Measurements from ENCODE around the gene ARL4A. TPM values are rescaled to one million over a fixed set of nuclear protein-coding genes. Genes with fewer than 3 reads are reported as not detected.

ARL4A gene
- total RNA-seq, 4 donors from 2014 or later: 27.4 to 44.1 (median 34.2) TPM

DNA sequence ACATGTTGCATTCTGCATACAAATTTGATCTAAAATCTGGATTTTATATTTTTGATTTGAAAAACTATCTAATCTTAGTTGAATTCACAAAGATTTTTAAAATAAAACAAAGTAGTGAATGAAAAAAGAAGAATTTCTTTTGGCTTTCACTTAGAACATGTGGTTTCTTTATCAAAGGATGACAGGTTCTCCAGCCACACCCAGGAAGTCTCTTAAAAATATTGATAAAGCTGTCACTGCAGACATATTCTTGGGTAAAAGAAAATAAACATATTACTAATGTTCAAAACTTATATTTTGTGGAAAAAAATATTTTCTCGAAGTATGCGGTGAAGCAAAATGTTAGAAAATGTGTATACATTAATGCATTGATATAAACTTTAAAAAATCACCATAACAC lies 44.3 kb downstream of the ARL4A start:
- H3K27me3 ChIP-seq: no peaks in the 10 kb centered on the region
- H3K36me3 ChIP-seq: no peaks in the 10 kb centered on the region
- no peaks in the 10 kb centered on the region for H3K9me3 ChIP-seq
- 92% methylated on average over 2 of the region's 2 CpGs for WGBS, 2 donors
- no peak overlapping the region for H3K4me3 ChIP-seq
- H3K4me1 ChIP-seq: peaks cover 0 to 25% (median 6%) of the 10 kb centered on the region in 4 donors
- no peak for DNase-seq (ENCODE audit: low spot score in 2 of 2)
- H3K27ac ChIP-seq: no peak overlapping the region
- TF ChIP-seq POLR2A (IDR thresholded peaks at IDR 0.05): no peak
- no peak for TF ChIP-seq EP300 (IDR thresholded peaks at IDR 0.05)
- TF ChIP-seq, protein P1, sequence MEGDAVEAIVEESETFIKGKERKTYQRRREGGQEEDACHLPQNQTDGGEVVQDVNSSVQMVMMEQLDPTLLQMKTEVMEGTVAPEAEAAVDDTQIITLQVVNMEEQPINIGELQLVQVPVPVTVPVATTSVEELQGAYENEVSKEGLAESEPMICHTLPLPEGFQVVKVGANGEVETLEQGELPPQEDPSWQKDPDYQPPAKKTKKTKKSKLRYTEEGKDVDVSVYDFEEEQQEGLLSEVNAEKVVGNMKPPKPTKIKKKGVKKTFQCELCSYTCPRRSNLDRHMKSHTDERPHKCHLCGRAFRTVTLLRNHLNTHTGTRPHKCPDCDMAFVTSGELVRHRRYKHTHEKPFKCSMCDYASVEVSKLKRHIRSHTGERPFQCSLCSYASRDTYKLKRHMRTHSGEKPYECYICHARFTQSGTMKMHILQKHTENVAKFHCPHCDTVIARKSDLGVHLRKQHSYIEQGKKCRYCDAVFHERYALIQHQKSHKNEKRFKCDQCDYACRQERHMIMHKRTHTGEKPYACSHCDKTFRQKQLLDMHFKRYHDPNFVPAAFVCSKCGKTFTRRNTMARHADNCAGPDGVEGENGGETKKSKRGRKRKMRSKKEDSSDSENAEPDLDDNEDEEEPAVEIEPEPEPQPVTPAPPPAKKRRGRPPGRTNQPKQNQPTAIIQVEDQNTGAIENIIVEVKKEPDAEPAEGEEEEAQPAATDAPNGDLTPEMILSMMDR (IDR thresholded peaks at IDR 0.05): no peak

- Histone ChIP-seq H3K4me1 (peaks cover 0 to 25% (median 6%) of the 10 kb centered on the region in 4 donors), H3K27me3 (no peaks in the 10 kb centered on the region), H3K9me3 (no peaks in the 10 kb centered on the region), H3K36me3 (no peaks in the 10 kb centered on the region), H3K4me3 (no peak overlapping the region), H3K27ac (no peak overlapping the region)
- WGBS, 2 donors: 95 to 100% methylated on average over 1 of the region's 1 CpG
- DNase-seq (ENCODE audit: low spot score in 2 of 2): no peak
- TF ChIP-seq, protein P1 (IDR thresholded peaks at IDR 0.05): no peak
- TF ChIP-seq POLR2A (IDR thresholded peaks at IDR 0.05) (no peak), EP300 (IDR thresholded peaks at IDR 0.05) (no peak)
Measured at GRCh38 chr7:12732428-12732827, 45.0 kb downstream of the ARL4A start.

- DNase-seq (ENCODE audit: low spot score in 2 of 2): no peak
- no peaks in the 10 kb centered on the region for H3K9me3 ChIP-seq
- 59 to 80% methylated on average over 3 of the region's 3 CpGs for WGBS, 2 donors
- no peaks in the 10 kb centered on the region for H3K36me3 ChIP-seq
- no peak overlapping the region for H3K27ac ChIP-seq
- TF ChIP-seq, protein P1 (IDR thresholded peaks at IDR 0.05): no peak
- no peak for TF ChIP-seq EP300 (IDR thresholded peaks at IDR 0.05)
- TF ChIP-seq POLR2A (IDR thresholded peaks at IDR 0.05): no peak
- H3K4me3 ChIP-seq: no peak overlapping the region
- H3K27me3 ChIP-seq: no peaks in the 10 kb centered on the region
- peaks cover 0 to 9% (median 0%) of the 10 kb centered on the region in 4 donors for H3K4me1 ChIP-seq
Measured at GRCh38 chr7:12735923-12736322, 48.5 kb downstream of the ARL4A start.

- no peak for TF ChIP-seq EP300 (IDR thresholded peaks at IDR 0.05)
- no peak for TF ChIP-seq POLR2A (IDR thresholded peaks at IDR 0.05)
- TF ChIP-seq, protein P1 (IDR thresholded peaks at IDR 0.05): no peak
- no peak overlapping the region for H3K27ac ChIP-seq
- no peaks in the 10 kb centered on the region for H3K36me3 ChIP-seq
- no peaks in the 10 kb centered on the region for H3K9me3 ChIP-seq
- 85 to 88% methylated on average over 1 of the region's 1 CpG for WGBS, 2 donors
- no peaks in the 10 kb centered on the region for H3K27me3 ChIP-seq
- DNase-seq (ENCODE audit: low spot score in 2 of 2): no peak
- no peak overlapping the region for H3K4me3 ChIP-seq
- no peaks in the 10 kb centered on the region for H3K4me1 ChIP-seq
Measured at GRCh38 chr7:12737373-12737772, 49.9 kb downstream of the ARL4A start.

GRCh38 chr7:12737836-12738235 lies 50.4 kb downstream of the ARL4A start:
- H3K27me3 ChIP-seq: no peaks in the 10 kb centered on the region
- no peaks in the 10 kb centered on the region for H3K9me3 ChIP-seq
- H3K4me1 ChIP-seq: no peaks in the 10 kb centered on the region
- no peak overlapping the region for H3K4me3 ChIP-seq
- TF ChIP-seq EP300 (IDR thresholded peaks at IDR 0.05) (no peak), POLR2A (IDR thresholded peaks at IDR 0.05) (no peak)
- TF ChIP-seq, protein P1 (IDR thresholded peaks at IDR 0.05): no peak
- WGBS, 2 donors: 98 to 99% methylated on average over 2 of the region's 2 CpGs
- DNase-seq (ENCODE audit: low spot score in 2 of 2): no peak
- H3K27ac ChIP-seq: no peak overlapping the region
- no peaks in the 10 kb centered on the region for H3K36me3 ChIP-seq
